ENCODE data around the gene RHEB.

DNA sequence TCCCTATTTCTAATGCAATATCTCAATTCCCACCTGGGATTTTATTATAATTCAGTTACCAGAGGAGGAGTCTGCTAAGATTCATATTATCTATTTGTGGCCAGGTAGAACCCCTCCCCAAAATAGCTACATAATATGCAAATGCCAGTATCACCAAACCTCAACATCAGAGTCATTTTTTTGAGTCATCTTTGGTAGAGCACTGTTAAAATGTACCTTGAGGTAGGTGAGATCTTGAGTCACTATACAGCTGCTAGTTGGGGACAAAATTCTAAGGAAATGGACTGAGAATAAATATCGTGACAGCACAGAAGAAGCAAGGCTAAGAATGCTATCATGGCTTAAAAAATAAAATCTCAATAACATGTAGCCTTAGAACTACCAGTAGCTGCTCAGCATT, 75.1 kb downstream of the RHEB start:
- TF ChIP-seq, protein P1, sequence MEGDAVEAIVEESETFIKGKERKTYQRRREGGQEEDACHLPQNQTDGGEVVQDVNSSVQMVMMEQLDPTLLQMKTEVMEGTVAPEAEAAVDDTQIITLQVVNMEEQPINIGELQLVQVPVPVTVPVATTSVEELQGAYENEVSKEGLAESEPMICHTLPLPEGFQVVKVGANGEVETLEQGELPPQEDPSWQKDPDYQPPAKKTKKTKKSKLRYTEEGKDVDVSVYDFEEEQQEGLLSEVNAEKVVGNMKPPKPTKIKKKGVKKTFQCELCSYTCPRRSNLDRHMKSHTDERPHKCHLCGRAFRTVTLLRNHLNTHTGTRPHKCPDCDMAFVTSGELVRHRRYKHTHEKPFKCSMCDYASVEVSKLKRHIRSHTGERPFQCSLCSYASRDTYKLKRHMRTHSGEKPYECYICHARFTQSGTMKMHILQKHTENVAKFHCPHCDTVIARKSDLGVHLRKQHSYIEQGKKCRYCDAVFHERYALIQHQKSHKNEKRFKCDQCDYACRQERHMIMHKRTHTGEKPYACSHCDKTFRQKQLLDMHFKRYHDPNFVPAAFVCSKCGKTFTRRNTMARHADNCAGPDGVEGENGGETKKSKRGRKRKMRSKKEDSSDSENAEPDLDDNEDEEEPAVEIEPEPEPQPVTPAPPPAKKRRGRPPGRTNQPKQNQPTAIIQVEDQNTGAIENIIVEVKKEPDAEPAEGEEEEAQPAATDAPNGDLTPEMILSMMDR (IDR thresholded peaks at IDR 0.05) = no peak
- no peak for TF ChIP-seq POLR2A (IDR thresholded peaks at IDR 0.05)

All from heart left ventricle (tissue), 13 donors.